ENCODE results near the gene PHF2.

The PHF2 gene

GRCh38 chr9:93651521-93651950 lies 75.2 kb downstream of the PHF2 start:
- H3K27ac ChIP-seq (replicated peaks), result no peak overlapping the region
- no peaks in the 10 kb centered on the region for H3K27me3 ChIP-seq (ENCODE audit: insufficient read depth, poor library complexity, severe bottlenecking)
- no peak for TF ChIP-seq SPI1 (IDR thresholded peaks at IDR 0.05; ENCODE audit: borderline replicate concordance, low read depth)
- TF ChIP-seq POLR2AphosphoS5 (IDR thresholded peaks at IDR 0.05; ENCODE audit: low read depth), result no peak
- no peak for TF ChIP-seq CTCF (IDR thresholded peaks at IDR 0.05; ENCODE audit: insufficient read depth, low read length)
- TF ChIP-seq GABPA (IDR thresholded peaks at IDR 0.05; ENCODE audit: low read depth), result no peak
- TF ChIP-seq, protein P1, sequence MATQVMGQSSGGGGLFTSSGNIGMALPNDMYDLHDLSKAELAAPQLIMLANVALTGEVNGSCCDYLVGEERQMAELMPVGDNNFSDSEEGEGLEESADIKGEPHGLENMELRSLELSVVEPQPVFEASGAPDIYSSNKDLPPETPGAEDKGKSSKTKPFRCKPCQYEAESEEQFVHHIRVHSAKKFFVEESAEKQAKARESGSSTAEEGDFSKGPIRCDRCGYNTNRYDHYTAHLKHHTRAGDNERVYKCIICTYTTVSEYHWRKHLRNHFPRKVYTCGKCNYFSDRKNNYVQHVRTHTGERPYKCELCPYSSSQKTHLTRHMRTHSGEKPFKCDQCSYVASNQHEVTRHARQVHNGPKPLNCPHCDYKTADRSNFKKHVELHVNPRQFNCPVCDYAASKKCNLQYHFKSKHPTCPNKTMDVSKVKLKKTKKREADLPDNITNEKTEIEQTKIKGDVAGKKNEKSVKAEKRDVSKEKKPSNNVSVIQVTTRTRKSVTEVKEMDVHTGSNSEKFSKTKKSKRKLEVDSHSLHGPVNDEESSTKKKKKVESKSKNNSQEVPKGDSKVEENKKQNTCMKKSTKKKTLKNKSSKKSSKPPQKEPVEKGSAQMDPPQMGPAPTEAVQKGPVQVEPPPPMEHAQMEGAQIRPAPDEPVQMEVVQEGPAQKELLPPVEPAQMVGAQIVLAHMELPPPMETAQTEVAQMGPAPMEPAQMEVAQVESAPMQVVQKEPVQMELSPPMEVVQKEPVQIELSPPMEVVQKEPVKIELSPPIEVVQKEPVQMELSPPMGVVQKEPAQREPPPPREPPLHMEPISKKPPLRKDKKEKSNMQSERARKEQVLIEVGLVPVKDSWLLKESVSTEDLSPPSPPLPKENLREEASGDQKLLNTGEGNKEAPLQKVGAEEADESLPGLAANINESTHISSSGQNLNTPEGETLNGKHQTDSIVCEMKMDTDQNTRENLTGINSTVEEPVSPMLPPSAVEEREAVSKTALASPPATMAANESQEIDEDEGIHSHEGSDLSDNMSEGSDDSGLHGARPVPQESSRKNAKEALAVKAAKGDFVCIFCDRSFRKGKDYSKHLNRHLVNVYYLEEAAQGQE (IDR thresholded peaks at IDR 0.05; ENCODE audit: insufficient replicate concordance, low read depth), result no peak
- DNase-seq (ENCODE audit: low read depth in 1 of 2, low spot score in 1 of 2), result no peak
- no peak overlapping the region for H3K4me3 ChIP-seq (replicated peaks; ENCODE audit: insufficient read depth, low read length)

GRCh38 chr9:93652604-93653592 lies 76.5 kb downstream of the PHF2 start:
- Histone ChIP-seq H3K27ac (replicated peaks) (no peak overlapping the region), H3K27me3 (ENCODE audit: insufficient read depth, poor library complexity, severe bottlenecking) (no peaks in the 10 kb centered on the region), H3K4me3 (replicated peaks; ENCODE audit: insufficient read depth, low read length) (no peak overlapping the region)
- no peak for DNase-seq (ENCODE audit: low read depth in 1 of 2, low spot score in 1 of 2)
- no peak for TF ChIP-seq CTCF (IDR thresholded peaks at IDR 0.05; ENCODE audit: insufficient read depth, low read length)
- TF ChIP-seq SPI1 (IDR thresholded peaks at IDR 0.05; ENCODE audit: borderline replicate concordance, low read depth), result no peak
- no peak for TF ChIP-seq GABPA (IDR thresholded peaks at IDR 0.05; ENCODE audit: low read depth)
- no peak for TF ChIP-seq POLR2AphosphoS5 (IDR thresholded peaks at IDR 0.05; ENCODE audit: low read depth)
- TF ChIP-seq, protein P1 (IDR thresholded peaks at IDR 0.05; ENCODE audit: insufficient replicate concordance, low read depth), result no peak

DNA sequence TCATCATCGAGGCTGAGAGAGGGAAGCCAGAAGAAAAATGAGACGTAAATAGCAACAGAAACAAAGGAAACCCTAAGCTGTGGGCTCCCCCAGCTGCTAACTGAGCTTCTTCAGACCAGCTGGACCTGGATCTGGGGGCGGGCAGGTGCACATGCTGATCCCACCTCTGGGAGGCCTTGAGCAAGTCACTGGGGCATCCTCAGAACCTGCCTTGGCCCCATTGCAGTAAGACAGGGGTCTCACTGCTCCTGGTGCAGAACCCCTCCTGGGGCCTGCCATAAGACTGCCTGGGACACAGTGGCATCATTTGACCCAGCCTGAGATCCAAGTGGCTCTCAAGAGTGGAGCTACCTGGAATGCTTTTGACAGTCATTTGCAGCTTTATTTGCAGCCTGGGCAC lies 77.4 kb downstream of the PHF2 start:
- TF ChIP-seq SPI1 (IDR thresholded peaks at IDR 0.05; ENCODE audit: borderline replicate concordance, low read depth), result no peak
- TF ChIP-seq POLR2AphosphoS5 (IDR thresholded peaks at IDR 0.05; ENCODE audit: low read depth), result no peak
- TF ChIP-seq GABPA (IDR thresholded peaks at IDR 0.05; ENCODE audit: low read depth), result no peak
- TF ChIP-seq CTCF (IDR thresholded peaks at IDR 0.05; ENCODE audit: insufficient read depth, low read length), result no peak
- TF ChIP-seq, protein P1 (IDR thresholded peaks at IDR 0.05; ENCODE audit: insufficient replicate concordance, low read depth), result no peak
- no peak for DNase-seq (ENCODE audit: low read depth in 1 of 2, low spot score in 1 of 2)
- Histone ChIP-seq H3K27me3 (ENCODE audit: insufficient read depth, poor library complexity, severe bottlenecking) (no peaks in the 10 kb centered on the region), H3K4me3 (replicated peaks; ENCODE audit: insufficient read depth, low read length) (no peak overlapping the region), H3K27ac (replicated peaks) (no peak overlapping the region)
